Osteocyte (in vitro differentiated cells): Measurements from ENCODE around the gene RPTOR. TPM values are rescaled to one million over a fixed set of nuclear protein-coding genes. Genes with fewer than 3 reads are reported as not detected.

ENCODE experiments used
- DNase-seq: peaks from one replicate; pipeline ENCODE4 v3.0.0; 2021; ENCODE audit warnings: mixed read lengths; ENCODE audit not compliant: unreplicated experiment; ENCODE audit errors: extremely low spot score
- H3K27ac Mint-ChIP-seq: one replicate; pipeline ENCODE4 v1.8.0; 2021; ENCODE audit warnings: mild to moderate bottlenecking, mixed read lengths; ENCODE audit not compliant: unreplicated experiment
- H3K27me3 Mint-ChIP-seq: one replicate; pipeline ENCODE4 v1.8.0; 2021; ENCODE audit warnings: mixed read lengths; ENCODE audit not compliant: unreplicated experiment
- H3K36me3 Mint-ChIP-seq: one replicate; pipeline ENCODE4 v1.8.0; 2021; ENCODE audit warnings: mixed read lengths; ENCODE audit not compliant: unreplicated experiment
- H3K4me1 Mint-ChIP-seq: one replicate; pipeline ENCODE4 v1.8.0; 2021; ENCODE audit warnings: mixed read lengths; ENCODE audit not compliant: unreplicated experiment
- H3K4me3 Mint-ChIP-seq: one replicate; pipeline ENCODE4 v1.8.0; 2021; ENCODE audit warnings: mild to moderate bottlenecking, moderate library complexity, mixed read lengths; ENCODE audit not compliant: unreplicated experiment
- H3K9me3 Mint-ChIP-seq: one replicate; pipeline ENCODE4 v1.8.0; 2021; ENCODE audit warnings: mixed read lengths; ENCODE audit not compliant: unreplicated experiment
- CTCF ChIP-seq: fragments of 200-600 bp; sonication (generic); IDR thresholded peaks from 2 replicates; pipeline ENCODE4 v1.5.0; 2021; ENCODE audit warnings: antibody characterized with exemption, mild to moderate bottlenecking, moderate library complexity
- total RNA-seq: library from RNA; stranded (reverse); gene quantifications from 2 replicates; pipeline ENCODE4 v1.2.1, GENCODE V29; 2021

The RPTOR gene
- total RNA-seq, 1 donor from 2014 or later: 36.0 TPM

- TF ChIP-seq CTCF: no peak
- Mint-ChIP-seq H3K27ac (peak overlapping the region; percentile 43), H3K4me1 (peaks cover 15% of the 10 kb centered on the region), H3K27me3 (no peaks in the 10 kb centered on the region), H3K4me3 (no peak overlapping the region), H3K9me3 (no peaks in the 10 kb centered on the region), H3K36me3 (peaks cover 14% of the 10 kb centered on the region)
- DNase-seq: no peak
Measured at GRCh38 chr17:80751070-80751945, 206.7 kb downstream of the RPTOR start.

GRCh38 chr17:80751946-80752581, 207.4 kb downstream of the RPTOR start:
- H3K27ac Mint-ChIP-seq: peak overlapping the region; percentile 43

GRCh38 chr17:80753685-80754345, 209.2 kb downstream of the RPTOR start:
- no peak for DNase-seq
- peaks cover 15% of the 10 kb centered on the region for H3K4me1 Mint-ChIP-seq
- TF ChIP-seq CTCF: no peak
- H3K36me3 Mint-ChIP-seq: peaks cover 15% of the 10 kb centered on the region
- no peak overlapping the region for H3K4me3 Mint-ChIP-seq
- no peaks in the 10 kb centered on the region for H3K9me3 Mint-ChIP-seq
- H3K27me3 Mint-ChIP-seq: no peaks in the 10 kb centered on the region
- no peak overlapping the region for H3K27ac Mint-ChIP-seq

More at GRCh38 chr17:80751946-80752581, 207.4 kb downstream of the RPTOR start:
- H3K27me3 Mint-ChIP-seq: no peaks in the 10 kb centered on the region
- DNase-seq: no peak
- H3K36me3 Mint-ChIP-seq: peaks cover 15% of the 10 kb centered on the region
- peaks cover 15% of the 10 kb centered on the region for H3K4me1 Mint-ChIP-seq
- H3K4me3 Mint-ChIP-seq: no peak overlapping the region
- no peak for TF ChIP-seq CTCF
- H3K9me3 Mint-ChIP-seq: no peaks in the 10 kb centered on the region

- no peak for TF ChIP-seq CTCF
- Mint-ChIP-seq H3K27me3 (no peaks in the 10 kb centered on the region), H3K36me3 (peaks cover 15% of the 10 kb centered on the region), H3K4me1 (peaks cover 23% of the 10 kb centered on the region), H3K4me3 (no peak overlapping the region), H3K9me3 (no peaks in the 10 kb centered on the region), H3K27ac (no peak overlapping the region)
- DNase-seq: peak; percentile 80
Measured at GRCh38 chr17:80754846-80755245, 210.2 kb downstream of the RPTOR start.
